RKO (cell line): ENCODE data around the gene FAXDC2.
A peak's percentile ranks its signal among the peaks of the same experiment; 100 is the strongest.

Experiments
- DNase-seq: peaks from one replicate; pipeline ENCODE4 v3.0.0-alpha.2; 2016; ENCODE audit warnings: low spot score

Gene FAXDC2

GRCh38 chr5:154795235-154795596, 55.2 kb downstream of the FAXDC2 start:
- DNase-seq = no peak

DNA sequence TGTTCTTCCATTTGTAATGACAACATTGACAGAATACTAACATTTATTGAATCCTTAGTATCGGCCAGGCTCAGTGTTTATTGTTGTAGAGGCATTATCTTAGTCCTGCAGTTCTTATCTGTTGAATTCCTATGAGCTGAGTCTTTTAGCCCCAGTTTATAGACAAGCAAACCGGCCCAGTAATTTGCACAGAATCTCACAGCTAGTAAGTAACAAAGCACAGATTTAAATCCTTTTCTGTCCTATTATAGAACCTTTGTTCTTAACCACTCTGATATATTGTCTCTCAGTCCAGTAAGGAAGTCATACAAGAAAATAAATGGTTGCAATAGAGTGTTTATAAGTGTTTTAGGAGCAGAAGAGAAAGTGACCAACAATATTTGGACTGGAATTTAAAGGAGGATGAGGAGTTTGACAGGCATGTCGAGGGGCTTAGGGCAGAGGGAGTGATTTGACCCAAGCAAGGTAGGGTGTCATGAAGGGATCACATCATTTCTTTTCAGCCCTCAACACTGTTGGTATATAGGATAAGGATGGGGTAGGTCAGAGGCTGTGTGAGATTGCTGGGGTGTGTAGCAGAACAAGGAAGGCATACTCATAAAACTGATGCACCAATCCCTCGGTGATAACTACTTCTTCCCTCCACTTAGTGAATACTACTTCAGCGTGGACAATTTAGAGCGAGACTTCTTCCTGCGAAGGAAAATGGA, 55.7 kb downstream of the FAXDC2 start:
- DNase-seq = no peak

GRCh38 chr5:154793599-154794524, 56.5 kb downstream of the FAXDC2 start:
- no peak for DNase-seq

DNA sequence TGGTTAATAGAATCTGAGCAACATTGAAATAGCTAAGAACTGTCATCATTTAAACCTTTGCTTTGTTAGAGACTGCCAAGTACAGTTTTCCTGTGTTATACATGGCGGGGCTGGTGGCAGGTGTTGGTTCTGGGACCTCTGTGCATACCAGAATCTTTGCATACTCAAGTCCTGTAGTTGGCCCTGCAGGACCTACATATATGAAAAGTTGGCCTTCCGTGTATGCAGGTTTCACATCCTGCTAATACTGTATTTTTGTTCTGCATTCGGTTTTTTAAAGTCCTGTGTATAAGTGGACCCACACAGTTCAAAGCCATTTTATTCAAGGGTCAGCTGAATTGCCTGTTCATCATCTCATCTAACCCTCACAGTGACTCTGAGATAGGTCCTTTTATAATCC, 58.9 kb downstream of the FAXDC2 start:
- DNase-seq = no peak

DNA sequence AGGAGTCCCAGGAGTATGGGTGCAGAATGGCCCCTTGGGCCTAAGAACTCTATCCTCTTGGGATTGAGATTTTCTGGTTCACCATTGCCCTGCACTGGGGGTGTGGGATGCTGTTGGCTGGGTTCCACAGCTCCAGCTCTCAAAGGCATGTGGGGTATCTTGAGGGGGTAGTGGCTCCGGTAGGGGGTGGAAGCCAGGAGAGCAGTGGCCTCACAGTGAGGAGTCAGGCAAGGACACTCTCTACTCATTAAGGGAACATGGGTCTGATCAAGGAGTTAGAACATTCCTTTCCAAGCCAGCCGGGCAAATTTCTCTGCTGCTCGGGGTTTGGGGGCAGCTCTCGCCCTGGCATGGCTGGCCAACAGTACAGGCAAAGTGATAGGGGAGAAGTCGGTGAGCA, 62.2 kb downstream of the FAXDC2 start:
- no peak for DNase-seq

DNA sequence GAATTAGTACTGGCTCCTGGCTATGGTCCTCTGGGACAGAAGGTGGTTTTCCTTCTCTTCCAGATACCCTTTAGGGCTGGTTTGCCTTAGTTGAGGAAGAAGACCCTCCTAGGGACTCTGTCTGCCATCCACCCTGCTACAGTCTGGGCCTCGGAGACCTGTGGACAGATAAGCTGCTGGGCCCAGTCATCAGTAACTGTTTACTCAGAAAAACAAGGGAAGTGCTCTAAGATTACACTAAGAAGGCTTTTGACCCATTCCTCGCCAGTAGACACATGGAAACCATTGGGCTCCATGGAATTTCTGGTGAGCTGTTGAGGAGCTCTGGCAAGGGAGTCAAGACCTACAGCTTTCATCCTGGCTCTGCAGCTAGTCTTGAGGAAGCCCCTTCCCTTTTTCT, 64.0 kb downstream of the FAXDC2 start:
- DNase-seq = no peak

DNA sequence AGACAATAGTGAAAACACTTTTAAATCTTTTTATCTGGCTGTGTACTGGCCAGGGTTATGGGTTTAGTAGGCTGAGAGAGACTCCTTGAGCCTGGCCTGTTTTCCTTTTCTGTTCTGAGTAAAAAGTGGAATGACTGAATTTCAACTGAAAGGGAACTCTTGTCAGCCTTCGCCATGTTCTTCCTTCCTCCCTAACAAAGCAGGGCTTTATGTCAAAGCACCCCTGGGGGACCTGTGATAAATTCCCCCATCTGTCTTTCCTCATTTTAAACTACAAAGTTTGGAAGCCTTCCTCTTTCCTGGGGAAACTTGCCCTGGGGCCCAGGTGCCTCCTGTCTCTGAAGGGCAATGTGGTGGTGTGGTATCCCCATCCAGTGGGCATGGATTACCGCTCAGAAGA, 65.5 kb downstream of the FAXDC2 start:
- DNase-seq = no peak

DNA sequence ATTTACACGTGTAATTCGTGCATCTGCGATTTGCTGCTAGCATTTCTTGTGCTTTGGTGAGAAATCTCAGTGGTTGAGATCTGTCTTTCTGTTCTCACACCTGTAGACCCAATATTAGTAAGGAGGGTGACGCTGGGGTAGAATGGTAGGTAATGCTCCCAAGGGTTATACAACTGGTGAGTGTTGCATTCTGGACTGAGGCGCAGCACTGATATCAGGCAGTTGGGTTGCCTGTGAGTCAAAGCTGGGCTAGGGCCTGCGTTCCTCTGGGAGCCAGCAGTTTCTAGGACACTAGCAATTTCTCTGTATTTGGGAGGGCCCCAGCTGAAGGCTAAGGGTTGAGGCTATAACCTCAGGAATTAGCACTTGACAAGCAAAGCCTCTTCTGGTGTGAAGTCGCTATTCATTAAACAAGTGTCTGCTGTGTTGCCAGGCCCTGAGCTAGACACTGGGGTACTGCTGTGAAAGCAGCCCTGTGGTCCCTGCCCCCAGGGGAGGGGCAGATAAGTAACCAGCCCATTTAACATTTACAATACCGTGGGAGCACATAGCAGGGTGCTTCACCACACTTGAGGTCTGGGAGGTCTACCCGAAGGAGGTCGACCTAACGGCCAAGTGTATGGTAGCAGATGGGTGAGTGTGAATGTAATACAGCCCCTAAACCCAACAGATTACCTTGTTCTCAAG, 66.5 kb downstream of the FAXDC2 start:
- no peak for DNase-seq

DNA sequence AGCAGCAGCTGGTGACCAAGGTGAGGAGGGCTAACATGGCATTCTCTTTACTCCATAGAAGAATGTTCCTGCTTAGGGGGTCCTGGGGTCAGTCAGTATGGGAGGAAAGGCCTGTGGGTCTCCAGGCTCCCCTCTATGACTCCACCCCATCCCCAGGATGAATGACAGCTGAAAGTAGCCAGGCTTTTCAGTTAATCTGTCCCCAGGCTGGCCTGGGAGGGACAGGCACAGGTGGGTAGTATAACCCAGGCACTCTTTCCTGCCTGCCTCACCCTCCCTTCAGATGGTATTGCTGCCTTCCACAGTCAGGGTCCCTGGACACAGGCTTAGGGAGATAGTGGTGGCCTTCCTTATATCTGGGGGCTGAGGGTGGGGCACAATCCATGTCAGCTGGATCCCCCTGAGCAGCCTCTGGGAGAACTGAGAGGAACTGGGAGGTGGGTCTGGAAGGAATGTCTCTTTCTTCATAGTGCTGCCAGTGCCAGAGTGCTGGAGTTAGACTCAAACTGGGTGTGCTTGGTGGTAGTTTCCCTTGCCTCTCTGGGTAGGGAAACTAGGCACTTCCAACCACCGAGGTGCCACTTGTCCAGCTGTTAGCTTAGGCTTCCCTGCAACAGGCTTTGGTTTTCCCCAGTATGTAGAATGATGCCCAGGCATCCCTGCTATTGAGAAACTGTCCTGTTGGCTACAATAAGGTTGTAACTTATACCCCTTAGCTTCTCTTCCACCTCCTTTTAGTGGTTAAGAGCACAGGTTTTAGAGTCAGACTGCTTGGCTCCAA, 67.4 kb downstream of the FAXDC2 start:
- DNase-seq = no peak

DNA sequence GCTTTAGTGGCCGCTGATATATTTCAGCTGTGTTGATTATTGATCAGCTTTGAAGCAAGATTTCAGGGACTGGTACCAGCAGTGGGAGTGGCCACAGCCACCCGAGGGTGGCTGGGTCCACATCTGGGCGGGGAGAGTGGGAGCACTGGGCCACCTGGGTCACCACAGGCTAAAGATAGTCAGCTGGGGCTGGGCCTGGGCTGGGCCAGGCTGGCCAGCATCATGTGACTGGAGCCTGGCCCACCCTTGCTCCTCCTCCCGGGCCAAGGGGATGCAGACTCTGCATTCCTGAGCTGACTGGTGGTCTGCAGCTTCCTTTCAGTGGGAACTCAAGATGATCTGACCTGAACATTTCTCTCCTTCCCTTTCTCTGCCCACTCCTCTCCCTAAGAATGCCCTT, 68.1 kb downstream of the FAXDC2 start:
- no peak for DNase-seq

- no peak for DNase-seq
Measured at GRCh38 chr5:154780128-154780527, 70.3 kb downstream of the FAXDC2 start.

DNA sequence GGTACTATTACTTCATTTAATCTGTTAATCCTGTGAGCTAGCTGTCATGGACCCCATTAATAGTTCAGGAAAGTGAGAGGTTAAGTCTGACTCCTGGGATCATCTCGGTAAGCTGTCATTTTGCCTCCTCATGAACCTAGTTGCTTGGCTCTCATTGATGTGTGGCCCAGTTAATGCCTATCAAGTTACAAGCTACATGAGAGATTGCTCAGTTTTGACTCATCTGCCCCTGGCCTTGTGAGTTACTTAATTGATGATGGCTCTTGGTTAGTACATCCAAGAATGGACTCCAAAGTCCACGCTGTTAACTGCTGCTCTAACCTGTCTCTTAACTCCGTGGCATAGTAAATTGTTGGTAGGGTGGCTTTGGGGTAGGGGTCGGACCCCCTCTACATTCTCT, 71.3 kb downstream of the FAXDC2 start:
- peak; percentile 89 for DNase-seq

GRCh38 chr5:154778534-154778933, 71.9 kb downstream of the FAXDC2 start:
- DNase-seq = no peak

- no peak for DNase-seq
Measured at GRCh38 chr5:154776167-154776566, 74.2 kb downstream of the FAXDC2 start.

DNA sequence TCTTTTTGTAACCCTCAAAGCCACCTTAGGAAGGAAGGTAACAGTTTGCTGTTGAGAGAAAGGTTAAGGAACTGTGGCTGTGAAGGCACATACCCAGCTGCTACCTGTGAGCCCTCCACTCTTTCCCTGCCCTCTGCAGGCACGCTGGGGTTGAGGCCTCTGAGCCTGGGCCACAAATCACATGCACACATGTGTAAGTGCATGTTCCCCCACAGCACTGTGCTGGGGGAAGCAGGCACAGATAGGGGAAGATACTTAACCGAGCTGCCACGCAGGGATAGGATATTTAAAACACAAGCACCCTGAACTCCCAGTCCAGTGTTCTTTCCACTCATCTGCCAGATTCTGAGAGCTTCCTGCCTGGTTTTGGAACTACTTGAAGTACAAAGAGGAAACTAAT, 77.1 kb downstream of the FAXDC2 start:
- DNase-seq = no peak

- DNase-seq = no peak
Measured at GRCh38 chr5:154771383-154771901, 79.0 kb downstream of the FAXDC2 start.

DNA sequence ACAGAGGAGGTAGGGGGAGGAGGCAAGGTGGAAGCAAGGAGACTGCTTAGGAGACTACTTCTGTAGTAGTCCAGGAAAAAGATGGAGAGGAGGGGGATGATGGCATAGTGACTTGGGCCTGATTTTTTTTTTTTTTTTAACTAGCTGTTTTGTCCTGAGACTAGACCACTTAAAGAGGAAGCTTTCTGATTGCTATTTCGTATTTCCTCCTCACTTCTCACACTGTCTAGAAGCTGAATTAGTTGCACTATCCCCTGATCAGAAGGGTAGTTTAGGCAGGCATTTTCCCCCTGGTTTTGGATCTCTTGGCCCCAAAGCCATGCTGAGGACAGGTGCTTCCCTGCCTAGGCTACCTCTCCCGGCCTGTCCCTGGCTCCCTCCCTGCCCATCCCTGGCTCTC, 80.3 kb downstream of the FAXDC2 start:
- DNase-seq = no peak
